ENCODE results near the gene SKIC2.

The SKIC2 gene

GRCh38 chr6:31915351-31915750 is 43.6 kb upstream of the SKIC2 start:
- Histone ChIP-seq H3K9me3 (ENCODE audit: control insufficient read depth, insufficient read depth, low read depth, low read length) (no peaks in the 10 kb centered on the region), H3K27ac (ENCODE audit: extremely low read depth, low read depth, low read length) (no peak overlapping the region), H3K4me3 (ENCODE audit: low read depth, low read length) (no peak overlapping the region), H3K4me1 (ENCODE audit: control insufficient read depth, insufficient read depth, low read length) (peaks cover 3% of the 10 kb centered on the region; the same call in 1 of the 2 replicates), H3K36me3 (ENCODE audit: control insufficient read depth in 2 of 2, insufficient read depth in 1 of 2, low read length in 2 of 2) (no peaks in the 10 kb centered on the region)
- ChIA-PET POLR2A (no interaction called here), CTCF (interaction anchor here (0.7 to 1.0 kb wide), 3 partner anchors 9 to 37 kb away, joined by 3 read pairs; partner anchors contain the start of gene C2)
- TF ChIP-seq KLF7 (tag by site-specific recombination; IDR thresholded peaks at IDR 0.05; ENCODE audit: borderline replicate concordance) (no peak), TRIM28 (IDR thresholded peaks at IDR 0.05; ENCODE audit: borderline replicate concordance, low read length) (peak; percentile 82; the same call in 1 of the 2 replicates), RBAK (tag by site-specific recombination; IDR thresholded peaks at IDR 0.05) (peak; percentile 92), ZNF433 (tag by site-specific recombination; IDR thresholded peaks at IDR 0.05; ENCODE audit: low read depth) (no peak), ZEB2 (tag by site-specific recombination; IDR thresholded peaks at IDR 0.05) (no peak), ZFP69B (tag by site-specific recombination; IDR thresholded peaks at IDR 0.05) (no peak), ZNF354C (tag by site-specific recombination; IDR thresholded peaks at IDR 0.05; ENCODE audit: borderline replicate concordance, low read depth) (no peak)

- Histone ChIP-seq H3K4me1 (ENCODE audit: control insufficient read depth, insufficient read depth, low read length) (peaks cover 3% of the 10 kb centered on the region; the same call in 1 of the 2 replicates), H3K27ac (ENCODE audit: extremely low read depth, low read depth, low read length) (no peak overlapping the region), H3K9me3 (ENCODE audit: control insufficient read depth, insufficient read depth, low read depth, low read length) (no peaks in the 10 kb centered on the region), H3K36me3 (ENCODE audit: control insufficient read depth in 2 of 2, insufficient read depth in 1 of 2, low read length in 2 of 2) (no peaks in the 10 kb centered on the region), H3K4me3 (ENCODE audit: low read depth, low read length) (no peak overlapping the region)
- TF ChIP-seq ZNF645 (tag by site-specific recombination; IDR thresholded peaks at IDR 0.05) (no peak), ZNF157 (tag by site-specific recombination; IDR thresholded peaks at IDR 0.05) (no peak), ZNF677 (tag by site-specific recombination; IDR thresholded peaks at IDR 0.05) (no peak)
- CTCF ChIA-PET: interaction anchor here (0.6 to 1.0 kb wide), 3 partner anchors 8 to 1233 kb away, joined by 3 to 4 read pairs (median 3); partner anchors contain the start of gene C2
- POLR2A ChIA-PET: no interaction called here
Measured at GRCh38 chr6:31915756-31916155, 43.2 kb upstream of the SKIC2 start.

GRCh38 chr6:31918069-31918720 is 40.8 kb upstream of the SKIC2 start:
- Histone ChIP-seq H3K36me3 (ENCODE audit: control insufficient read depth in 2 of 2, insufficient read depth in 1 of 2, low read length in 2 of 2) (no peaks in the 10 kb centered on the region), H3K4me1 (ENCODE audit: control insufficient read depth, insufficient read depth, low read length) (no peaks in the 10 kb centered on the region), H3K4me3 (ENCODE audit: low read depth, low read length) (no peak overlapping the region), H3K27ac (ENCODE audit: extremely low read depth, low read depth, low read length) (no peak overlapping the region), H3K9me3 (ENCODE audit: control insufficient read depth, insufficient read depth, low read depth, low read length) (no peaks in the 10 kb centered on the region)
- no peak for TF ChIP-seq ZNF544 (tag by site-specific recombination; IDR thresholded peaks at IDR 0.05)
- no peak for TF ChIP-seq ZBTB26 (tag by site-specific recombination; optimal IDR thresholded peaks at IDR 0.05)
- TF ChIP-seq ZFHX2 (tag by site-specific recombination; conservative IDR thresholded peaks at IDR 0.05): 0 out of 2 replicates have a peak, but pooled peaks have one; percentile 14
- TF ChIP-seq ZNF121 (tag by site-specific recombination; IDR thresholded peaks at IDR 0.05): peak; percentile 68; the same call in 1 of the 2 replicates
- TF ChIP-seq ZNF114 (tag by site-specific recombination; IDR thresholded peaks at IDR 0.05): no peak
- ChIA-PET CTCF (interaction anchor here (0.5 to 1.8 kb wide), 6 partner anchors 8 to 245 kb away, joined by 3 to 6 read pairs (median 4); no protein-coding TSS in a partner anchor), POLR2A (interaction anchor here (0.7 to 1.6 kb wide), 7 partner anchors 9 to 265 kb away, joined by 3 to 11 read pairs (median 4); partner anchors contain the start of gene HSPA1B)

Data from HEK293 (cell line).